Neural cell (in vitro differentiated cells): Measurements from ENCODE around the gene SRF. TPM values are rescaled to one million over a fixed set of nuclear protein-coding genes. Genes with fewer than 3 reads are reported as not detected.

ENCODE experiments used
- H2AFZ ChIP-seq: fragments of 200-600, 300-800 bp; sonication (generic), shearing (Covaris generic); 2 replicates; pipeline ENCODE4 v1.6.0; 2014; ENCODE audit warnings: low read depth, mild to moderate bottlenecking, antibody characterized with exemption, low read length, moderate library complexity
- H3F3A ChIP-seq: fragments of 200-600 bp; shearing (Covaris generic); 2 replicates; pipeline ENCODE4 v1.6.1; 2016; ENCODE audit warnings: mild to moderate bottlenecking, moderate library complexity, mixed read lengths, antibody characterized with exemption, low read length; ENCODE audit not compliant: insufficient read depth, poor library complexity, severe bottlenecking
- H3K27ac ChIP-seq: fragments of 200-600, 300-800 bp; sonication (generic), shearing (Covaris generic); 2 replicates; pipeline ENCODE4 v1.5.1; 2014; ENCODE audit warnings: mild to moderate bottlenecking, low read length, moderate library complexity
- H3K27me3 ChIP-seq: fragments of 300-800, 200-600 bp; sonication (generic), shearing (Covaris generic); 2 replicates; pipeline ENCODE4 v1.6.0; 2014; ENCODE audit warnings: mild to moderate bottlenecking, low read depth, low read length, moderate library complexity; ENCODE audit not compliant: insufficient read depth
- H3K36me3 ChIP-seq: fragments of 300-800, 200-600 bp; sonication (generic), shearing (Covaris generic); 2 replicates; pipeline ENCODE4 v1.5.1; 2014; ENCODE audit warnings: mild to moderate bottlenecking, antibody characterized with exemption, low read length, moderate library complexity; ENCODE audit not compliant: insufficient read depth
- H3K4me2 ChIP-seq: fragments of 300-800, 200-600 bp; sonication (generic), shearing (Covaris generic); 2 replicates; pipeline ENCODE4 v1.6.0; 2014; ENCODE audit warnings: mild to moderate bottlenecking, low read length
- H3K4me3 ChIP-seq: fragments of 300-800, 200-600 bp; sonication (generic), shearing (Covaris generic); 2 replicates; pipeline ENCODE4 v1.5.1; 2014; ENCODE audit warnings: mild to moderate bottlenecking, low read length, moderate library complexity
- H3K79me2 ChIP-seq: fragments of 200-600 bp; shearing (Covaris generic); replicated peaks from 2 replicates; pipeline ENCODE4 v1.6.0; 2014; ENCODE audit warnings: mild to moderate bottlenecking, low read length, moderate library complexity; ENCODE audit not compliant: insufficient read depth
- H3K9ac ChIP-seq: fragments of 300-800, 200-600 bp; sonication (generic), shearing (Covaris generic); 2 replicates; pipeline ENCODE4 v1.6.1; 2016; ENCODE audit warnings: mild to moderate bottlenecking, low read length, mixed read lengths
- H3K9me2 ChIP-seq: fragments of 200-600 bp; shearing (Covaris generic); 2 replicates; pipeline ENCODE4 v1.6.1; 2016; ENCODE audit warnings: mild to moderate bottlenecking, low read length, mixed read lengths; ENCODE audit not compliant: insufficient read depth
- H3K9me3 ChIP-seq: fragments of 200-600, 300-800 bp; sonication (generic), shearing (Covaris generic); 2 replicates; pipeline ENCODE4 v1.6.1; 2016; ENCODE audit warnings: mild to moderate bottlenecking, mixed run types, low read length, moderate library complexity, mixed read lengths
- H4K20me1 ChIP-seq: fragments of 200-600 bp; shearing (Covaris generic); 2 replicates; pipeline ENCODE4 v1.6.1; 2016; ENCODE audit warnings: mild to moderate bottlenecking, mixed run types; ENCODE audit not compliant: insufficient read depth
- CTCF ChIP-seq: fragments of 450-650 bp; IDR thresholded peaks from 2 replicates; pipeline ENCODE4 v1.5.1; 2014; ENCODE audit warnings: antibody characterized with exemption, mild to moderate bottlenecking, moderate library complexity; ENCODE audit not compliant: poor library complexity, severe bottlenecking
- EP300 ChIP-seq: fragments of 450-650 bp; conservative IDR thresholded peaks from 2 replicates; pipeline ENCODE4 v1.6.1; 2014; ENCODE audit warnings: antibody characterized with exemption, mild to moderate bottlenecking, moderate library complexity; ENCODE audit not compliant: poor library complexity, severe bottlenecking
- EZH2 ChIP-seq: fragments of 200-600, 300-800 bp; shearing (Covaris generic), sonication (generic); IDR thresholded peaks from 2 replicates; pipeline ENCODE4 v1.6.1; 2014; ENCODE audit warnings: antibody characterized with exemption, low read length, borderline replicate concordance, mild to moderate bottlenecking; ENCODE audit not compliant: insufficient read depth, poor library complexity, severe bottlenecking
- MXI1 ChIP-seq: fragments of 450-650 bp; conservative IDR thresholded peaks from 2 replicates; pipeline ENCODE4 v1.6.1; 2014; ENCODE audit warnings: antibody characterized with exemption, mild to moderate bottlenecking; ENCODE audit not compliant: poor library complexity, severe bottlenecking
- POLR2AphosphoS5 ChIP-seq: IDR thresholded peaks from 2 replicates; pipeline ENCODE4 v1.6.1; 2012
- RAD21 ChIP-seq: fragments of 450-650 bp; conservative IDR thresholded peaks from 2 replicates; pipeline ENCODE4 v1.6.1; 2014; ENCODE audit warnings: antibody characterized with exemption, mild to moderate bottlenecking, moderate library complexity
- REST ChIP-seq: IDR thresholded peaks from 2 replicates; pipeline ENCODE4 v1.6.1; 2012; ENCODE audit warnings: borderline replicate concordance
- SMC3 ChIP-seq: fragments of 450-650 bp; conservative IDR thresholded peaks from 2 replicates; pipeline ENCODE4 v1.6.1; 2014; ENCODE audit warnings: antibody characterized with exemption, mild to moderate bottlenecking, moderate library complexity; ENCODE audit not compliant: poor library complexity
- TAF1 ChIP-seq: IDR thresholded peaks from 2 replicates; pipeline ENCODE4 v1.6.1; 2012; ENCODE audit warnings: low read depth
- polyA plus RNA-seq: library from polyadenylated mRNA; depleted of rRNA; stranded (reverse); fragments of >200 nt; gene quantifications from 2 replicates; pipeline ENCODE4 v1.2.3, GENCODE V29; 2014

Gene SRF
- polyA plus RNA-seq, 1 donor from 2014 or later: 24.8 TPM

GRCh38 chr6:43222418-43223059, 51.5 kb downstream of the SRF start:
- Histone ChIP-seq H3K9ac (no peak overlapping the region), H3K9me3 (no peaks in the 10 kb centered on the region), H3K27ac (no peak overlapping the region), H3K4me2 (no peak overlapping the region), H3F3A (no peaks in the 10 kb centered on the region), H3K36me3 (no peaks in the 10 kb centered on the region), H3K4me3 (no peak overlapping the region), H3K9me2 (no peaks in the 10 kb centered on the region), H3K27me3 (no peaks in the 10 kb centered on the region), H2AFZ (no peak overlapping the region), H3K79me2 (no peaks in the 10 kb centered on the region), H4K20me1 (no peaks in the 10 kb centered on the region)
- TF ChIP-seq SMC3: no peak
- no peak for TF ChIP-seq EZH2
- TF ChIP-seq MXI1: no peak
- TF ChIP-seq TAF1: no peak
- no peak for TF ChIP-seq EP300
- TF ChIP-seq POLR2AphosphoS5: no peak
- no peak for TF ChIP-seq RAD21

GRCh38 chr6:43223175-43223574, 52.1 kb downstream of the SRF start:
- TF ChIP-seq REST: no peak
- H3K27me3 ChIP-seq: no peaks in the 10 kb centered on the region
- H3K79me2 ChIP-seq: no peaks in the 10 kb centered on the region
- H3K9ac ChIP-seq: no peak overlapping the region
- H3K27ac ChIP-seq: no peak overlapping the region
- no peaks in the 10 kb centered on the region for H3K9me3 ChIP-seq
- H2AFZ ChIP-seq: no peak overlapping the region
- H4K20me1 ChIP-seq: no peaks in the 10 kb centered on the region
- no peaks in the 10 kb centered on the region for H3F3A ChIP-seq
- H3K9me2 ChIP-seq: no peaks in the 10 kb centered on the region
- no peak overlapping the region for H3K4me3 ChIP-seq
- H3K36me3 ChIP-seq: no peaks in the 10 kb centered on the region
- H3K4me2 ChIP-seq: no peak overlapping the region

GRCh38 chr6:43226192-43226851, 55.3 kb downstream of the SRF start:
- Histone ChIP-seq H3K27ac (no peak overlapping the region), H4K20me1 (no peaks in the 10 kb centered on the region), H3K27me3 (no peaks in the 10 kb centered on the region), H3F3A (no peaks in the 10 kb centered on the region), H3K9ac (no peak overlapping the region), H3K79me2 (no peaks in the 10 kb centered on the region), H3K9me3 (no peaks in the 10 kb centered on the region), H2AFZ (no peak overlapping the region), H3K36me3 (no peaks in the 10 kb centered on the region), H3K4me3 (no peak overlapping the region), H3K9me2 (no peaks in the 10 kb centered on the region), H3K4me2 (no peak overlapping the region)
- TF ChIP-seq EP300 (no peak), REST (no peak), MXI1 (no peak), CTCF (no peak), SMC3 (no peak), POLR2AphosphoS5 (no peak), EZH2 (no peak), RAD21 (no peak)
